HG03045 (cell line): Measurements from ENCODE around the gene POLR2J3.
A peak's percentile ranks its signal among the peaks of the same experiment; 100 is the strongest.
"Not testable (repeated sequence)": the region's sequence is repeated elsewhere in the genome, so short reads cannot be mapped to it uniquely, and the experiment has no call there.

Experiments
- ATAC-seq: cut with Tn5 transposase; IDR thresholded peaks from one replicate; pipeline ENCODE4 v1.9.1; 2021; ENCODE audit warnings: mild to moderate bottlenecking, moderate library complexity; ENCODE audit not compliant: unreplicated experiment

The POLR2J3 gene

GRCh38 chr7:102524803-102525202, 47.6 kb downstream of the POLR2J3 start:
- not testable (repeated sequence) for ATAC-seq

DNA sequence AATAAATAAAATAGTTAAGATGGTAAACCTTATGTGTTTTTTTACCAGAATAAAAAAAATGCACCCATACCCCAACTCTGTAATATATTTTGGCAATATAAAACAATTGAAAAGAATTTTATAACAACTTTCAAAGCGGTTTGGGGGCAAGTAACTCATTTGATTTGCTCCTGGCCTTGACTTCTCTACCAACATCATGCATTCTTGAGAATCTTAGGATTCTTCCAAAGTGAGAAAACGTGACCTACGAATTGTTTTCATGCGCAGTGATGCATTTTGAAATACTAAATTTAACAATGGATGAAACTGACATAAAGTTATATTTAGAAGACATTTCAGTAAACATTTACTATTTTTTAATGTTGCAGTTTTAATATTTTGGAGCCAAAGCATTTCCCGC, 51.6 kb downstream of the POLR2J3 start:
- not testable (repeated sequence) for ATAC-seq

- peak; percentile 73 for ATAC-seq
These were observed 54.7 kb downstream of the POLR2J3 start, which contains the start of gene RASA4B for GRCh38 chr7:102517550-102518147. Gene RASA4B (minus strand): TSS chr7:102517777. CDS start chr7:102517710, 67 bp downstream.
